H1 (cell line): ENCODE data around the gene GPR176. TPM values are rescaled to one million over a fixed set of nuclear protein-coding genes. Genes with fewer than 3 reads are reported as not detected.

Experiments
- BCL11A ChIP-seq, 2 experiments: IDR thresholded peaks; one replicate each; pipeline ENCODE4 v1.6.1; 2011; ENCODE audit warnings: low read depth in 2 of 2, low read length in 2 of 2, mild to moderate bottlenecking in 2 of 2
- EZH2 ChIP-seq: fragments of 200-600 bp; sonication (generic); IDR thresholded peaks from 2 replicates; pipeline ENCODE4 v1.7.1; 2012; ENCODE audit warnings: low read depth, mild to moderate bottlenecking, moderate library complexity, low read length, inconsistent platforms; ENCODE audit not compliant: severe bottlenecking
- RFX5 ChIP-seq: IDR thresholded peaks from 2 replicates; pipeline ENCODE4 v1.6.1; 2011; ENCODE audit warnings: low read depth, low read length, improper control_type of control experiment, borderline replicate concordance
- SP4 ChIP-seq: IDR thresholded peaks from 2 replicates; pipeline ENCODE4 v1.6.1; 2012; ENCODE audit warnings: low read length, inconsistent platforms
- polyA plus RNA-seq, 7 experiments: library from polyadenylated mRNA; depleted of rRNA in 3 of 7; stranded (reverse) in 5 of 7; unstranded in 2 of 7; fragments of >200 nt in 5 of 7; fragments of 200-250 nt in 2 of 7; gene quantifications; 1 replicate in 5 of 7; 2 replicates in 1 of 7; 4 replicates in 1 of 7; pipeline versions ENCODE4 v1.2.1 to v1.2.3, GENCODE V29; 2011 to 2013; ENCODE audit warnings: missing spikeins in 2 of 7, mixed read lengths in 2 of 7
- total RNA-seq: library from RNA; stranded (reverse); fragmentation: NEBNext Ultra II Directional; extraction: Animal tissue kit (Norgen Biotek cat#: 25700); gene quantifications from 2 replicates; pipeline ENCODE4 v1.2.1, GENCODE V29; 2021

The GPR176 gene
- total and polyA plus RNA-seq, 2 of the 8 experiments (the other 6 are each of a cell fraction or from before 2014, with no cell fraction given) = 190 to 281 TPM

- TF ChIP-seq SP4 = no peak; the same call in 1 of the 2 replicates
- TF ChIP-seq BCL11A (IDR thresholded peaks at IDR 0.05; ENCODE audit: low read depth in 2 of 2, low read length in 2 of 2) = peak; percentile 37 to 80
- TF ChIP-seq EZH2 = no peak
- TF ChIP-seq RFX5 = no peak
These were observed 32.9 kb downstream of the GPR176 start (continued) for GRCh38 chr15:39887211-39887610.
